ENCODE results near the gene PCBP4.
"Not testable (repeated sequence)": the region's sequence is repeated elsewhere in the genome, so short reads cannot be mapped to it uniquely, and the experiment has no call there.

The PCBP4 gene

GRCh38 chr3:51993657-51994056 is 26.4 kb upstream of the PCBP4 start:
- not testable (repeated sequence) for DNase-seq

- DNase-seq, result no peak
These were observed 24.9 kb upstream of the PCBP4 start for GRCh38 chr3:51992017-51992682.

GRCh38 chr3:51990501-51990971 is 23.3 kb upstream of the PCBP4 start:
- not testable (repeated sequence) for DNase-seq

GRCh38 chr3:51988286-51989146 is 21.3 kb upstream of the PCBP4 start:
- DNase-seq, result no peak

DNA sequence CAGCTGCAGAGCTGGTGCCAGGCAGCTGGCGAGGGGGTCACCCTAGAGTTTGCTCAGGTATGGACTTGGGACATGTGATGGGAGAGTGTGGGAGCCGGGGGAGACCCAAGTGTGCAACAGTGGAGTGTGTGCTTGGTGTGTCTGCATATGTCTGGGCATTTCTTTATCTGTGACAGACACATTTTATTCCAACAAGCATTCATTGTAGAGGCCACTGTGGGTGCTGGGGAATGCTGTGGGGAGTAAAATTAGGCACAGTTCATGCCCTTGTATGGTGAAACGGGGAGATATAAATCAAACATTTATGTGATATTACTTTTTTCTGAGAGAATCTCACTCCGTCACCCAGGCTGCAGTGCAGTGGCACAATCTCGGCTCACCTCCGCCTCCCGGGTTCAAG is 20.3 kb upstream of the PCBP4 start:
- no peak for DNase-seq

- no peak for DNase-seq
These were observed 19.0 kb upstream of the PCBP4 start for GRCh38 chr3:51986010-51986947.

GRCh38 chr3:51985063-51985462 is 17.8 kb upstream of the PCBP4 start:
- DNase-seq, result no peak

GRCh38 chr3:51984269-51984647 is 17.0 kb upstream of the PCBP4 start:
- no peak for DNase-seq

- no peak for DNase-seq
These were observed 16.5 kb upstream of the PCBP4 start for GRCh38 chr3:51983578-51984268.

GRCh38 chr3:51982838-51983577 is 15.8 kb upstream of the PCBP4 start, which contains the start of gene ACY1:
Gene ACY1, plus strand, starts transcription at chr3:51983535. Its CDS starts 530 bp downstream, at chr3:51984065.
- no peak for DNase-seq

- DNase-seq, result no peak
These were observed 15.1 kb upstream of the PCBP4 start for GRCh38 chr3:51982352-51982837.

GRCh38 chr3:51980253-51980652 is 13.0 kb upstream of the PCBP4 start:
- DNase-seq, result no peak

- no peak for DNase-seq
These were observed 10.9 kb upstream of the PCBP4 start for GRCh38 chr3:51978143-51978502.

DNA sequence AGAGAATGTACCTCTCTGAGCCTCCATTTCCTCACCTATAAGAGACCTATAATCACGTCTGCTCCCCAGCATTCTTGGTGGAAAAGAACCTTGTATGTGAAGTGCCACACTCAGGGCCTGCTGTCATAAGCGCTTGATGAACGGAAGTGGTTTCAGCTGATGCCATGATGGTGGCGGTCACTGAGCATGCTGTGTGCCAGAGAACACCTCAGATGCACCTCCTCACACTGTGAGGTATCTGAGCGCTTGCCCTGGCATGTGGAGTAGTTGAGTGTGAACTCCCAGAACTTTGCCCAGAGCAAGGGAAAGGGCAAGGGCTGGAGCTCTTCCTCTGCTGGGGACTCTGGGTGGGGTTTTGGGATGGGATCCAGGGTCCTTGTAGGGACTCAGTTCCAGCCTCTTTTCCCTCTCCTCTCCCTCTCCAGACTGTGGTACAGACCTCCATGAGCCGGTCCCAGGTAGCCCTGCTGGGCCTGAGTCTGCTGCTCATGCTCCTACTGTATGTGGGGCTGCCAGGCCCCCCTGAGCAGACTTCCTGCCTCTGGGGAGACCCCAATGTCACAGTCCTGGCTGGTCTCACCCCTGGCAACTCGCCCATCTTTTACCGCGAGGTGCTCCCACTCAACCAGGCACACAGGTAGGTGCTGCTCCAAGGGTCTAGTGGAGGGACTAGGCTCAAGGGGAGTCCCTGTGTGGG is 10.3 kb upstream of the PCBP4 start:
- no peak for DNase-seq

DNA sequence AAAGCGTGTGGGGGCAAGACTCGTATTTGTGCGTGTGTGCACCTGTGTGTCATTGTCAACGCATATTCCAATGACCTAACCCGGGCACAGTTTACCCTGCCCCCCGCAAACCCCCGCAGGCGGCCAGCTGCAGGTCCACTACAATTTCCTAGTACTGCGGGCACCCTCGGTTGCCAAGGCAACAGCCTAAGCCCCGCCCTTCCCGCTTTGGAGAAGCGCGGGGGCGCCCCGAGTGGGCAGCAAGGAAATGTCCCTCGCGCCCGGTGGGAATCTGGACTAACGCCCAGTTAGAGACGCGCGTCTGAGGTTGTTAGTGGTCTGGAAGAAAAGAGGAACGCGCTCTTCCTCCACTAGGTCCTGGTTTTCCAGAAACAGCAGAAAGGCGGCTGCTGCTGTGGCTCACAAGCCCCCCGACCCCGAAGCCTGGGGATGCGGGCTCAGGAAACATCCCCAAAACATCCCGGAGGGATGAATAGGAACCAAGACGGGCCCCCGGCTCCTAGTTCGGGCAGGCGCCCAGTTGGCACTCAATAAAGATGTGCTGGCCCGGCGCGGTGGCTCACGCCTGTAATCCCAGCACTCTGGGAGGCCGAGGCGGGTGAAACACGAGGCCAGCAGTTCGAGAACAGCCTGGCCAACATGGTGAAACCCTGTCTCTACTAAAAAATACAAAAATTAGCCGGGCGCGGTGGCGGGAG is 8.7 kb upstream of the PCBP4 start:
- DNase-seq, result no peak

GRCh38 chr3:51974963-51975851 is 8.0 kb upstream of the PCBP4 start, which contains the start of gene ABHD14A:
Gene ABHD14A, plus strand, starts transcription at chr3:51975064. Its CDS starts 72 bp downstream, at chr3:51975136.
- no peak for DNase-seq

- DNase-seq, result no peak
These were observed 7.2 kb upstream of the PCBP4 start for GRCh38 chr3:51974277-51974962.

DNA sequence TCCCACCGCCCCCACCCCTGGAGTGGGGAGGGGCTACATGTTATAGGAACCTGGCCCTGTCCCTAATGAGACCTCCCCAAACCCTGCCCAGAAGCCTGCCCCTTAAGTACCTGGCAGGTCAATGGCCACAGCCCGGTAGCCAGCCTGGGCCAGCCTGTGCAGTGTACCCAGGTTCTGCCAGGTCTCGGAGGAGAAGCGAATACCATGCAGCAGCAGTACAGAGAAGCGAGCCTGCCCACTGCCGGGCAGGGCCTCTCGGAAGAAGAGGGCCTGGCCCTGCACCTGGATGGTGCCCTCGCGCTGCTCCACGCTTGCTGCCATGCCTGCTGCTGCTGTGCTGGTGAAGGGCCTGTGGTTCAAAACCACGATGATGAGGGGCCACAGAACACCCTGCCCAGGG is 4.1 kb upstream of the PCBP4 start:
- no peak for DNase-seq

All from NCI-H2107 (cell line).